Kidney (tissue), 14 donors: ENCODE results near the gene ATP5F1D. TPM values are rescaled to one million over a fixed set of nuclear protein-coding genes. Genes with fewer than 3 reads are reported as not detected.
A peak's percentile ranks its signal among the peaks of the same experiment; 100 is the strongest.

Experiments used
- DNase-seq, 5 donors: peaks; one replicate each; pipeline ENCODE4 v3.0.0-alpha.2; 2013 to 2020
- FAIRE-seq: peaks from 2 replicates; lab custom pipeline; 2012; peaks lifted over from hg19 to GRCh38; lab: Jason Lieb, UNC
- H3K27ac ChIP-seq, 2 donors: one replicate each; pipeline ENCODE4 v1.7.0; 2013; ENCODE audit warnings: low read depth in 2 of 2, low read length in 2 of 2, inconsistent platforms in 1 of 2
- H3K27me3 ChIP-seq: one replicate; pipeline ENCODE4 v1.7.1; 2013; ENCODE audit warnings: low read length, inconsistent platforms; ENCODE audit not compliant: control insufficient read depth, insufficient read depth
- H3K36me3 ChIP-seq, 3 donors: one replicate each; pipeline versions ENCODE4 v1.7.0 to v1.7.1; 2013; ENCODE audit warnings: low read length in 3 of 3, control low read depth in 1 of 3, inconsistent platforms in 1 of 3; ENCODE audit not compliant: insufficient read depth in 3 of 3, control insufficient read depth in 2 of 3
- H3K4me1 ChIP-seq, 3 donors: one replicate each; pipeline versions ENCODE4 v1.7.0 to v1.7.1; 2013; ENCODE audit warnings: low read length in 3 of 3, inconsistent platforms in 1 of 3, low read depth in 1 of 3; ENCODE audit not compliant: control insufficient read depth in 2 of 3, insufficient read depth in 2 of 3
- H3K4me3 ChIP-seq, 3 donors: one replicate each; pipeline versions ENCODE4 v1.7.0 to v1.8.1; 2013; ENCODE audit warnings: low read length in 3 of 3, control low read depth in 1 of 3, inconsistent platforms in 1 of 3
- H3K9ac ChIP-seq, 3 donors: one replicate each; pipeline versions ENCODE4 v1.7.0 to v1.7.1; 2013; ENCODE audit warnings: low read length in 3 of 3, control low read depth in 1 of 3, inconsistent platforms in 1 of 3
- H3K9me3 ChIP-seq, 3 donors: one replicate each; pipeline versions ENCODE4 v1.7.0 to v1.7.1; 2013; ENCODE audit warnings: low read length in 3 of 3, control low read depth in 1 of 3, inconsistent platforms in 1 of 3; ENCODE audit not compliant: control insufficient read depth in 2 of 3, insufficient read depth in 1 of 3
- CTCF ChIP-seq: IDR thresholded peaks from 3 replicates; pipeline ENCODE4 v1.5.1; 2012; ENCODE audit warnings: mild to moderate bottlenecking, moderate library complexity, borderline replicate concordance; ENCODE audit not compliant: insufficient read depth; ENCODE audit errors: extremely low read depth
- intact Hi-C: fragments of 100-400 bp; cut with DNase I; formaldehyde crosslinking; loops from one replicate; pipeline ENCODE4 v1.11.1; 2022
- polyA plus RNA-seq: library from polyadenylated mRNA; stranded (reverse); fragments of 350-450 nt; fragmentation: Illumina TruSeq; extraction: RNeasy Lipid Tissue Mini Kit (QIAGEN cat#74804); gene quantifications from one replicate; pipeline ENCODE4 v1.2.3, GENCODE V29; 2014; ENCODE audit warnings: low read depth, low replicate concordance; ENCODE audit not compliant: insufficient read depth
- total RNA-seq: library from RNA; stranded (reverse); fragmentation: NEBNext Ultra II Directional; extraction: Animal tissue kit (Norgen Biotek cat#: 25700); gene quantifications from one replicate; pipeline ENCODE4 v1.2.1, GENCODE V29; 2021
- donor health status: control.
- donor health status: control.
- donor health status: control.
- donor health status: control.
- donor health status: control.
- donor health status: DM: yes; HTN: yes; CAD: no.
- donor health status: Normal renal cell carcinoma (clear cell type).

ATP5F1D gene
- total and polyA plus RNA-seq, 2 donors from 2014 or later = 183 to 641 TPM

- Histone ChIP-seq H3K36me3 (peaks cover 5 to 35% (median 17%) of the 10 kb centered on the region in 3 donors), H3K4me1 (peaks cover 3 to 66% (median 32%) of the 10 kb centered on the region in 3 donors), H3K9me3 (no peaks in the 10 kb centered on the region), H3K27ac (no peak overlapping the region), H3K27me3 (no peaks in the 10 kb centered on the region), H3K9ac (peak overlapping the region in 2 of 3 donors; percentile 72 to 97), H3K4me3 (peak overlapping the region in 2 of 3 donors; percentile 89 to 94)
- DNase-seq (no peak), FAIRE-seq (no peak)
- intact Hi-C loops = no loop called here
- TF ChIP-seq CTCF = no peak
Measured at GRCh38 chr19:1271528-1272422, 30.2 kb downstream of the ATP5F1D start.

GRCh38 chr19:1272423-1273262, 31.1 kb downstream of the ATP5F1D start:
- Histone ChIP-seq H3K36me3 (peaks cover 5 to 35% (median 17%) of the 10 kb centered on the region in 3 donors), H3K4me1 (peaks cover 3 to 62% (median 32%) of the 10 kb centered on the region in 3 donors), H3K4me3 (peak overlapping the region in 1 of 3 donors; percentile 94), H3K9me3 (no peaks in the 10 kb centered on the region), H3K27me3 (no peaks in the 10 kb centered on the region), H3K9ac (peak overlapping the region in 2 of 3 donors; percentile 55 to 97), H3K27ac (peak overlapping the region in 1 of 2 donors; percentile 9)
- DNase-seq = no peak
- no peak for FAIRE-seq
- intact Hi-C loops = no loop called here
- no peak for TF ChIP-seq CTCF

- peaks cover 3 to 58% (median 26%) of the 10 kb centered on the region in 3 donors for H3K4me1 ChIP-seq
- TF ChIP-seq CTCF = no peak
Measured at GRCh38 chr19:1273263-1274041, 31.9 kb downstream of the ATP5F1D start.

More at GRCh38 chr19:1273263-1274041, 31.9 kb downstream of the ATP5F1D start:
- DNase-seq (no peak), FAIRE-seq (no peak)
- Histone ChIP-seq H3K4me3 (no peak overlapping the region), H3K27me3 (no peaks in the 10 kb centered on the region), H3K9ac (no peak overlapping the region), H3K27ac (peak overlapping the region in 1 of 2 donors; percentile 34), H3K36me3 (peaks cover 5 to 35% (median 17%) of the 10 kb centered on the region in 3 donors), H3K9me3 (no peaks in the 10 kb centered on the region)
- intact Hi-C loops = no loop called here
